Bronchial epithelial cell (primary cell): Measurements from ENCODE around the gene PTPRN2. TPM values are rescaled to one million over a fixed set of nuclear protein-coding genes. Genes with fewer than 3 reads are reported as not detected.
A peak's percentile ranks its signal among the peaks of the same experiment; 100 is the strongest.

Experiments
- DNase-seq: peaks from one replicate; pipeline ENCODE4 v3.0.0-alpha.2; 2010; ENCODE audit warnings: low read depth
- FAIRE-seq: peaks from 2 replicates; lab custom pipeline; 2011; peaks lifted over from hg19 to GRCh38; lab: Jason Lieb, UNC
- H3K27me3 ChIP-seq: 2 replicates; pipeline ENCODE4 v1.5.1; 2011; ENCODE audit warnings: low read length; ENCODE audit not compliant: control insufficient read depth, insufficient read depth
- H3K36me3 ChIP-seq: 2 replicates; pipeline ENCODE4 v1.5.1; 2011; ENCODE audit warnings: low read length; ENCODE audit not compliant: control insufficient read depth, insufficient read depth
- H3K4me3 ChIP-seq: 2 replicates; pipeline ENCODE4 v1.5.1; 2011; ENCODE audit warnings: mild to moderate bottlenecking, low read depth, low read length, control low read depth
- total RNA-seq: library from RNA; depleted of rRNA; stranded (reverse); fragments of >200 nt; gene quantifications from 2 replicates; pipeline ENCODE4 v1.2.1, GENCODE V29; 2014
- TF ChIP-seq, protein P1 (sequence below): IDR thresholded peaks from 2 replicates; pipeline ENCODE4 v1.5.1; 2011; ENCODE audit warnings: mild to moderate bottlenecking, moderate library complexity, low read length, control low read depth, inconsistent platforms; ENCODE audit not compliant: insufficient read depth, severe bottlenecking

The PTPRN2 gene
- total RNA-seq, 1 donor from 2014 or later, result 1.1 TPM

DNA sequence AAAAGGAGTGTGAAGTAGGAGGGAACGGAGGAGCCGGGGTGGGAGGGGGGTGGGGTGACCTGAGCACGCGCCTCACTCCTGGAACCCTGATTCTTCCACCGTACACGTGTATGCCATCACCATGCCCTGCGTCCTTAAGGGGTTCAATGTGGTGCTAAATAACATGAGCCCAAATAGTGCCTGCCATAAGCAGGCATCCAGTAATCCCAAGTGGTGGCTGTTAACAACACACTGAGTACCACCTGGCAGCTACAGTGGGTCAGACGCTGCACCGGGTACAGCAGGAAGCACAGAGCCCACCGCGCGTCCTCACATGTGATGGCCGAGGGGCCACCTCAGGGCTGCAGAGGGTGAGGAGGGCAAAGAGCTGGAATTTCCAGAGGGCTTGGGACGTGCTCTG lies 81.9 kb downstream of the PTPRN2 start:
- TF ChIP-seq, protein P1, sequence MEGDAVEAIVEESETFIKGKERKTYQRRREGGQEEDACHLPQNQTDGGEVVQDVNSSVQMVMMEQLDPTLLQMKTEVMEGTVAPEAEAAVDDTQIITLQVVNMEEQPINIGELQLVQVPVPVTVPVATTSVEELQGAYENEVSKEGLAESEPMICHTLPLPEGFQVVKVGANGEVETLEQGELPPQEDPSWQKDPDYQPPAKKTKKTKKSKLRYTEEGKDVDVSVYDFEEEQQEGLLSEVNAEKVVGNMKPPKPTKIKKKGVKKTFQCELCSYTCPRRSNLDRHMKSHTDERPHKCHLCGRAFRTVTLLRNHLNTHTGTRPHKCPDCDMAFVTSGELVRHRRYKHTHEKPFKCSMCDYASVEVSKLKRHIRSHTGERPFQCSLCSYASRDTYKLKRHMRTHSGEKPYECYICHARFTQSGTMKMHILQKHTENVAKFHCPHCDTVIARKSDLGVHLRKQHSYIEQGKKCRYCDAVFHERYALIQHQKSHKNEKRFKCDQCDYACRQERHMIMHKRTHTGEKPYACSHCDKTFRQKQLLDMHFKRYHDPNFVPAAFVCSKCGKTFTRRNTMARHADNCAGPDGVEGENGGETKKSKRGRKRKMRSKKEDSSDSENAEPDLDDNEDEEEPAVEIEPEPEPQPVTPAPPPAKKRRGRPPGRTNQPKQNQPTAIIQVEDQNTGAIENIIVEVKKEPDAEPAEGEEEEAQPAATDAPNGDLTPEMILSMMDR, result no peak
- no peak for DNase-seq
- no peaks in the 10 kb centered on the region for H3K36me3 ChIP-seq
- no peak overlapping the region for H3K4me3 ChIP-seq
- FAIRE-seq, result no peak
- no peaks in the 10 kb centered on the region for H3K27me3 ChIP-seq

DNA sequence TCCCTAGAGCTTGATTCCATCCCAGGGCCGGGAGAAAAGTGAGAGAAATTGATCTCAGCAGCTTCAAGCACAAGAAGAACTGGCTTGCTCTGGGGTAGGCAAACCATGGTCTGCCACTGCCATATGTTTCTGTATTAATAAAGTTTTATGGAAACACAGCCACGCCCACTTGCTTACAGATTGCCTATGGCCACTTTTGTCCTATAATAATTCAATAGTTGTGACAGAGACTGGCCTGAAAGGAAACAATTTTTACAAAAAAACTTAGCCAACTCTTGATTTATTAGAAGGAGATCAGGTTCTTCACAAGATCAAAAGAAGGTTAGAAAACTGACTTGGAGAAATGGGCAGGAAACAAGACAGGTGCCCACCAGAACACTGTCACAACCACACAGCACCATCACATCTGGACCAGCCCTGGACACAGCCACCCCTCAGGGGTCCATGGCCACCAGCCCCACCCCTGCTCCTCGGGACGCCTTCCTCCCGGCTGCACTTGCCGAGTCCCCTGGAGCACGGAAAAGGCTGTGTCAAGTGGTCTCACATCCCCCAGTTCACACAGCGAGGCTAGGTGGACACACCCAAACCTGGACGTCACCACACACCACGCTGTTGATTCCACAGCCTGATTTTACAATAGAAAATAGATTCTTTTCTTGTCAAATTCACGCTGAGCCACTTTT lies 85.4 kb downstream of the PTPRN2 start:
- no peak for DNase-seq
- no peaks in the 10 kb centered on the region for H3K36me3 ChIP-seq
- no peak overlapping the region for H3K4me3 ChIP-seq
- TF ChIP-seq, protein P1, result no peak
- H3K27me3 ChIP-seq, result no peaks in the 10 kb centered on the region
- FAIRE-seq, result no peak

DNA sequence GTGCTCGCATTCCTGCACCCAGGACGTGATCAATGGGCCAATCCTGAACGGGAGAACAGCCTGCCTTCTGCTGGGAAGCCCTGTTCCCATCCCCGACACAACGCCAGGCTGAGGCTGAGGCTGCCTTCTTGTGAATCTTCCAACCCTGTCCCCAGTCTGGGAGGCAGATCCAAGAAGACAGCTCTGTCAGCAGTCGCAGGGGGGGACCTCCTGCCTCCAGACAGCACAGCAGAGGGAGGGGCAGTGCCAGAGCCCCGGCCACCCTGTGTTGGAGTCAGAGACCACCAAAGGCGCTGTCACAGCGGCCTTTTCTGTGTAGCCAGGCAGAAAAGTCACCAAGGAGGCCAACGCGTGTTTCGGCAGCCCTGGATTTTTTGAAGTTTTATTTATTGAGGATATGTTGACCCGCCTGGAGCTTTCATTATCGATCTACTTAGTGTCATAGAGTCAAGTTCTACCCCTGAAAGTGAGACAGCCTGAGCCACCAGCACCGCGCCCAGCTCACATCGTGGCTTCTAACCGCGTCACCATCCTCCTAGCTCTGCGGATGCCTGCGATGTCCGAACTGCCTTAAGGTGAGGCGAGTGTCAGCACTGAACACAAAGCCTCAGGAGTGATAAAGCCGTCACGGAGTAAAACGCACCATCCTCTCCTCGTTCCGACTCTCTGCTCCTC lies 86.1 kb downstream of the PTPRN2 start:
- TF ChIP-seq, protein P1, result no peak
- H3K36me3 ChIP-seq, result no peaks in the 10 kb centered on the region
- no peaks in the 10 kb centered on the region for H3K27me3 ChIP-seq
- FAIRE-seq, result peak; percentile 23
- H3K4me3 ChIP-seq, result no peak overlapping the region
- DNase-seq, result no peak

DNA sequence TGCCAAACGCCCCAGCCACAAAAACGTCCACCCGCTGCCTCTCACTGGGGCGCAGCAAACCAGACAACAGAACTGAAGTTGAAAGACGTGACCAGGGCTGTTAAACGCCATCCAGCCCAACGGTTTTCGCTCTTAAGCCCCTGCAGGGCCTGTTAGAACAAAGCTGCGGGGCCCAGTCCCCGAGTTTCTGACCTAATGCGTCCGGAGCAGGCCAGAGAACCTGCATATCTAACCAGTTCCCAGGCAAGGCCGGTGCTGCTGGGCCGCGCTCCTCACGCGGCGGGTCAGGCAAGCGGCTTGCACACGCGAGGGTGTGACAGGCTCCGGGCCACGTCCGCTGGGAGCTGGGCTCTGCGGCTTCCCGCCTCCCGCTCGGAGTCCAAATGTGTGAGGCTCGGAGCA lies 87.0 kb downstream of the PTPRN2 start:
- Histone ChIP-seq H3K36me3 (no peaks in the 10 kb centered on the region), H3K4me3 (no peak overlapping the region), H3K27me3 (no peaks in the 10 kb centered on the region)
- no peak for FAIRE-seq
- no peak for DNase-seq
- TF ChIP-seq, protein P1, result no peak

DNA sequence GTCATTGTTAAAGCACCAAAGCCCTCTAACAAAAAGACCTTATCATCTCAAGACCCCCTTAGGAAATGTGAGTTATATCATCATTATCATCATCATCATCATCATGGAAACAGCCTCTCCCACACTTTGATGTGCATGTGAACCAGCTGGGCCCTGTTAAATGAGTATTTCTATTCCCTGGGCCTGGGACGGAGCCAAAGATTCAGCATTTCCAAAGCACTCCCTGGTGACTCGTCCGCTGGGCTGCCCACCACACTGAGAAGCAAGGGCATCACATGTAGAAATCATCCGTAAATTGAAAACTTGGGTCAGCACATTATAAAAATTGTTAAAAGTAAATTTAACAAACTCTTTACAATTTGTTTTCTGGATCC lies 88.6 kb downstream of the PTPRN2 start:
- FAIRE-seq (no peak), DNase-seq (no peak)
- TF ChIP-seq, protein P1, result no peak
- Histone ChIP-seq H3K4me3 (no peak overlapping the region), H3K36me3 (no peaks in the 10 kb centered on the region), H3K27me3 (no peaks in the 10 kb centered on the region)
